ENCODE data around the gene TRIM44.

Gene TRIM44

DNA sequence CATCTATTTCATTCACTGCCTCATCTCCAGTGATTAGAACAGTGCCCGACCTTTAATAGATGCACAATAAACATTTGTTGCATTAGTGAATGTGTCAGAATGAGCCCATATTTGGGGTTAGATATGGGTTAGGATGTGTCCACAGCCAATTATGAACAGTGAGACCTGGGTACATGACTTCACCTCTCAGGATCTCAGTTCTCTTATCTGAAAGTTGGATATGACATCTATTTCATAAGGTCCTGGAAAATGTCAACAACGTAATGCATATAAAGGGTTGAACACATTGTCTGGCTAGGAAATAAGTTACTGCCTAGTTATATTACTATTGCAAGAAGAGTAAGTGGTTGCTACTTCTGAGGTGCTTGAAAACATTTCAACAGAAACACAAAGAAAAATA, 201.6 kb downstream of the TRIM44 start:
- no peak for DNase-seq

DNA sequence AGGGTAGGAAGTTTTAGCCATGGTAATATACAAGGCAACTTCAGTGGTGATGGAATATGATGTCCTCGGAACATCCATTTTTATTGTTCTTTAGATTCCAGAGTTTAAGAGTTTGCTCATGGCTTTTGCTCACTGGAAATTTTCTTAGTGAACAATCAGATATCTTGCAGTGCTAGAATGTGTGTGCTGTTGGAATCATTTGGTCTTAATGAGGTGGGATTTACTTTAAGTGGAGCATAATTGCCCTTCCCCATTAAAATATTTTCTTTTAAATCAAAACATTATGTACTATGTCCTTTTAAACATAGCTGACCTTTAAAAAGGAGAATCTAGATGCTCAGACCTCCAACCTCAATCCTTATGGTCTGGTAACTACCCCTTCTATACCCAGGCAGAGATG, 204.0 kb downstream of the TRIM44 start:
- DNase-seq: no peak

All from CD4-positive, alpha-beta T cell treated with Interleukin-21 for 1 hour (primary cell).